Kidney (tissue), 14 donors: ENCODE results near the gene DUSP5. TPM values are rescaled to one million over a fixed set of nuclear protein-coding genes. Genes with fewer than 3 reads are reported as not detected.

Source experiments
- DNase-seq, 5 donors: peaks; one replicate each; pipeline ENCODE4 v3.0.0-alpha.2; 2013 to 2020
- FAIRE-seq: peaks from 2 replicates; lab custom pipeline; 2012; peaks lifted over from hg19 to GRCh38; lab: Jason Lieb, UNC
- H3K27ac ChIP-seq, 2 donors: one replicate each; pipeline ENCODE4 v1.7.0; 2013; ENCODE audit warnings: low read depth in 2 of 2, low read length in 2 of 2, inconsistent platforms in 1 of 2
- H3K27me3 ChIP-seq: one replicate; pipeline ENCODE4 v1.7.1; 2013; ENCODE audit warnings: low read length, inconsistent platforms; ENCODE audit not compliant: control insufficient read depth, insufficient read depth
- H3K36me3 ChIP-seq, 3 donors: one replicate each; pipeline versions ENCODE4 v1.7.0 to v1.7.1; 2013; ENCODE audit warnings: low read length in 3 of 3, control low read depth in 1 of 3, inconsistent platforms in 1 of 3; ENCODE audit not compliant: insufficient read depth in 3 of 3, control insufficient read depth in 2 of 3
- H3K4me1 ChIP-seq, 3 donors: one replicate each; pipeline versions ENCODE4 v1.7.0 to v1.7.1; 2013; ENCODE audit warnings: low read length in 3 of 3, inconsistent platforms in 1 of 3, low read depth in 1 of 3; ENCODE audit not compliant: control insufficient read depth in 2 of 3, insufficient read depth in 2 of 3
- H3K4me3 ChIP-seq, 3 donors: one replicate each; pipeline versions ENCODE4 v1.7.0 to v1.8.1; 2013; ENCODE audit warnings: low read length in 3 of 3, control low read depth in 1 of 3, inconsistent platforms in 1 of 3
- H3K9ac ChIP-seq, 3 donors: one replicate each; pipeline versions ENCODE4 v1.7.0 to v1.7.1; 2013; ENCODE audit warnings: low read length in 3 of 3, control low read depth in 1 of 3, inconsistent platforms in 1 of 3
- H3K9me3 ChIP-seq, 3 donors: one replicate each; pipeline versions ENCODE4 v1.7.0 to v1.7.1; 2013; ENCODE audit warnings: low read length in 3 of 3, control low read depth in 1 of 3, inconsistent platforms in 1 of 3; ENCODE audit not compliant: control insufficient read depth in 2 of 3, insufficient read depth in 1 of 3
- intact Hi-C: fragments of 100-400 bp; cut with DNase I; formaldehyde crosslinking; loops from one replicate; pipeline ENCODE4 v1.11.1; 2022
- polyA plus RNA-seq: library from polyadenylated mRNA; stranded (reverse); fragments of 350-450 nt; fragmentation: Illumina TruSeq; extraction: RNeasy Lipid Tissue Mini Kit (QIAGEN cat#74804); gene quantifications from one replicate; pipeline ENCODE4 v1.2.3, GENCODE V29; 2014; ENCODE audit warnings: low read depth, low replicate concordance; ENCODE audit not compliant: insufficient read depth
- total RNA-seq: library from RNA; stranded (reverse); fragmentation: NEBNext Ultra II Directional; extraction: Animal tissue kit (Norgen Biotek cat#: 25700); gene quantifications from one replicate; pipeline ENCODE4 v1.2.1, GENCODE V29; 2021
- TF ChIP-seq, protein P1 (sequence below): IDR thresholded peaks from 3 replicates; pipeline ENCODE4 v1.5.1; 2012; ENCODE audit warnings: mild to moderate bottlenecking, moderate library complexity, borderline replicate concordance; ENCODE audit not compliant: insufficient read depth; ENCODE audit errors: extremely low read depth
- donor health status: control.
- donor health status: control.
- donor health status: control.
- donor health status: control.
- donor health status: control.
- donor health status: DM: yes; HTN: yes; CAD: no.
- donor health status: Normal renal cell carcinoma (clear cell type).

DUSP5 gene
- total and polyA plus RNA-seq, 2 donors from 2014 or later, result 9.0 to 23.7 TPM

DNA sequence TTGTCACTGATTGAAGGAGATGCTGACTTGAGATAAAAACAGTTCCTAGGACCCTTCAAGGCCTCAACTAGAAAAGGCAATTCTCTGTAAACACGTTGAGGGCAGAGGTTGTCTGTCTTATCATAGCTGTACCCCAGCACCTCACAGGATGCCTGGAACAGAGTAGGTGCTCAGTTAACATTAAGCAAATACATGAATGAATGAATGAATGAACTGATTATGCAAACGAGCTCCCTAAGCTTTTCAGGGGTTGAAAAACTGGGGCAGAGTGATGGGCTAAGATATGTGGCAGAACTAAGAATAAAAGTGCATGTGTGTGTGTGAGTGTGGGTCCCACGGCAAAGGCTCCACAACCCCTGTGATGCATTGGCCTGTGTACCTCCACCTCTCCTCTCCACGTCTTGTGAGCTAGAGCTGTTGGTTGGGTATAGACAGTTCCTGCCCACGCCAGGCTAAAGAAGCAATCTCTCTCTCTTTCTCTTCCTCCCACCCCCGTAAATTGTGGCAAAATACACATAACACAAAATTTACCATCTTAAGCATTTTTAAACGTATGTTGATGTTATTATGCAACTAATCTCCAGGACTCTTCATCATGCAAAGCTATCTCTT lies 48.9 kb downstream of the DUSP5 start:
- no peak overlapping the region for H3K4me3 ChIP-seq
- intact Hi-C loops, result loop anchor here (5.0 kb wide), 1 partner anchor 234 kb away; no protein-coding TSS in a partner anchor
- H3K36me3 ChIP-seq, result no peaks in the 10 kb centered on the region
- TF ChIP-seq, protein P1, sequence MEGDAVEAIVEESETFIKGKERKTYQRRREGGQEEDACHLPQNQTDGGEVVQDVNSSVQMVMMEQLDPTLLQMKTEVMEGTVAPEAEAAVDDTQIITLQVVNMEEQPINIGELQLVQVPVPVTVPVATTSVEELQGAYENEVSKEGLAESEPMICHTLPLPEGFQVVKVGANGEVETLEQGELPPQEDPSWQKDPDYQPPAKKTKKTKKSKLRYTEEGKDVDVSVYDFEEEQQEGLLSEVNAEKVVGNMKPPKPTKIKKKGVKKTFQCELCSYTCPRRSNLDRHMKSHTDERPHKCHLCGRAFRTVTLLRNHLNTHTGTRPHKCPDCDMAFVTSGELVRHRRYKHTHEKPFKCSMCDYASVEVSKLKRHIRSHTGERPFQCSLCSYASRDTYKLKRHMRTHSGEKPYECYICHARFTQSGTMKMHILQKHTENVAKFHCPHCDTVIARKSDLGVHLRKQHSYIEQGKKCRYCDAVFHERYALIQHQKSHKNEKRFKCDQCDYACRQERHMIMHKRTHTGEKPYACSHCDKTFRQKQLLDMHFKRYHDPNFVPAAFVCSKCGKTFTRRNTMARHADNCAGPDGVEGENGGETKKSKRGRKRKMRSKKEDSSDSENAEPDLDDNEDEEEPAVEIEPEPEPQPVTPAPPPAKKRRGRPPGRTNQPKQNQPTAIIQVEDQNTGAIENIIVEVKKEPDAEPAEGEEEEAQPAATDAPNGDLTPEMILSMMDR, result no peak
- H3K27me3 ChIP-seq, result peaks cover 2% of the 10 kb centered on the region
- no peak overlapping the region for H3K27ac ChIP-seq
- H3K9me3 ChIP-seq, result no peaks in the 10 kb centered on the region
- no peak overlapping the region for H3K9ac ChIP-seq
- no peak for FAIRE-seq
- no peak for DNase-seq
- H3K4me1 ChIP-seq, result no peaks in the 10 kb centered on the region

DNA sequence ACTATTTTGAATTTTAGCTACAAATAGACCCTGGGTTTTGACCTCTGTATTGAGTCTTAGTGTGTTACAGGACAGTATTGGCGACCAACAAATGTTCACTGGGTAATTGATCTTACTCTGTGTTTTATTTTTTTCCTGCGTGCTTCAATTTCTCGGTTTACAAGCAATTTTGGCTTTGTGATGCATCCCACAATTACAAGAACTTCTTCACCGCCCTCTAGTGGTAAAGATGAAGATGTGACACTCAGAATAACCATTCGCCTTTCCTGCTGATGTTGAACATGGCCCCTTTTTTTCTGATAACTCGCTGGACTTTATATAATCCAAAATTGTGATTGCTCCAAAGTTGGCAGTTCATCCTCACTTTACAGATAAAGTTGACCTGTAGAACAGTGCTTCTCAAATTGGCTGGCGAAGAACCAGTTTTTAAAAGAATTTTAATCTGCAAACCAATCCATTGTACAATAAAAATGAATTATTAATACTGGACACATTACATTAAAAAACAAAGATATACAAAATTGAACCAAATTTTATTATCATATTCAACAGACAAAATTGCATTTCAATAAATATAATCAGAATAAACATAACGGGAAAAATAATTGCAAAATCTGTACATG lies 49.5 kb downstream of the DUSP5 start:
- FAIRE-seq, result peak; percentile 85
- Histone ChIP-seq H3K4me1 (no peaks in the 10 kb centered on the region), H3K4me3 (no peak overlapping the region), H3K27ac (no peak overlapping the region), H3K27me3 (peaks cover 2% of the 10 kb centered on the region), H3K9me3 (no peaks in the 10 kb centered on the region), H3K9ac (no peak overlapping the region), H3K36me3 (no peaks in the 10 kb centered on the region)
- TF ChIP-seq, protein P1, result peak; percentile 88
- peak in 2 of 5 donors; percentile 69 to 73 for DNase-seq
- intact Hi-C loops, result loop anchor here (5.0 kb wide), 1 partner anchor 235 kb away; no protein-coding TSS in a partner anchor

DNA sequence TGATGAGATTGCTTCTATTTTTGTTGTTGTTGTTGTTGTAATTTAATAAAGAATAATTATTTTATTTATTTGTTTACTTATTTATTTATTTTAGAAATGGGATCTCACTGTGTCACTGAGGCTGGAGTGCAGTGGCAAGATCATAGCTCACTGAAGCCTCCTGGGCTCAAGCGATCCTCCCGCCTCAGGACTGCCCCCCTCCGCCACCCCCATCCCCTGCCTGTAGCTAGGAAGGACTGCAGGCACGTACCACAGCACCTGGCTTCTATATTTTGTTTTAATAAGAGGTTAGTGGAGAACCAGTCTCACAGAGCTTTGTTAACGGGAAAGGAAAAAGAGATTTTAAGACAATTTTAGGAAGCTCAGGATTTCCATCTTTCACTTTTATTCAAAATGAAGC lies 50.3 kb downstream of the DUSP5 start:
- H3K36me3 ChIP-seq, result no peaks in the 10 kb centered on the region
- TF ChIP-seq, protein P1, result no peak
- no peak overlapping the region for H3K9ac ChIP-seq
- no peak overlapping the region for H3K4me3 ChIP-seq
- no peak for DNase-seq
- H3K9me3 ChIP-seq, result no peaks in the 10 kb centered on the region
- H3K27me3 ChIP-seq, result peaks cover 2% of the 10 kb centered on the region
- intact Hi-C loops, result loop anchor here (5.0 kb wide), 1 partner anchor 236 kb away; no protein-coding TSS in a partner anchor
- FAIRE-seq, result no peak
- H3K27ac ChIP-seq, result no peak overlapping the region
- H3K4me1 ChIP-seq, result no peaks in the 10 kb centered on the region
